ENCODE data around the gene PPARD.

The PPARD gene

GRCh38 chr6:35471836-35472345 lies 129.5 kb downstream of the PPARD start:
- no peak for DNase-seq (ENCODE audit: low spot score)

- no peak for DNase-seq (ENCODE audit: low spot score)
These were observed 130.9 kb downstream of the PPARD start for GRCh38 chr6:35473075-35473849.

GRCh38 chr6:35473850-35474130 lies 131.4 kb downstream of the PPARD start:
- no peak for DNase-seq (ENCODE audit: low spot score)

GRCh38 chr6:35474131-35474941 lies 132.0 kb downstream of the PPARD start:
- no peak for DNase-seq (ENCODE audit: low spot score)

- DNase-seq (ENCODE audit: low spot score) = no peak
These were observed 132.7 kb downstream of the PPARD start for GRCh38 chr6:35474942-35475570.

GRCh38 chr6:35475573-35475972 lies 133.2 kb downstream of the PPARD start:
- DNase-seq (ENCODE audit: low spot score) = no peak

- DNase-seq (ENCODE audit: low spot score) = no peak
These were observed 133.6 kb downstream of the PPARD start for GRCh38 chr6:35476004-35476403.

GRCh38 chr6:35477028-35477427 lies 134.7 kb downstream of the PPARD start:
- DNase-seq (ENCODE audit: low spot score) = no peak
